Hepatocyte (in vitro differentiated cells): Measurements from ENCODE around the gene FAM53B. TPM values are rescaled to one million over a fixed set of nuclear protein-coding genes. Genes with fewer than 3 reads are reported as not detected.

Source experiments
- DNase-seq: peaks from one replicate; pipeline ENCODE4 v3.0.0-alpha.2; 2016; ENCODE audit warnings: low spot score
- H2AFZ ChIP-seq: fragments of 200-600 bp; sonication (generic); 2 replicates; pipeline ENCODE4 v1.6.0; 2016; ENCODE audit warnings: antibody characterized with exemption, mild to moderate bottlenecking
- H3K27ac ChIP-seq: fragments of 200-600 bp; sonication (generic); 2 replicates; pipeline ENCODE4 v1.5.1; 2016; ENCODE audit warnings: mild to moderate bottlenecking
- H3K27me3 ChIP-seq: fragments of 200-600 bp; sonication (generic); 2 replicates; pipeline ENCODE4 v1.6.1; 2016
- H3K36me3 ChIP-seq: fragments of 200-600 bp; sonication (generic); replicated peaks from 2 replicates; pipeline ENCODE4 v1.5.1; 2016; ENCODE audit warnings: low read depth; ENCODE audit not compliant: insufficient read depth
- H3K4me1 ChIP-seq: fragments of 200-600 bp; sonication (generic); 2 replicates; pipeline ENCODE4 v1.5.1; 2016; ENCODE audit warnings: mild to moderate bottlenecking, moderate library complexity; ENCODE audit not compliant: insufficient read depth
- H3K4me2 ChIP-seq: fragments of 200-600 bp; sonication (generic); 2 replicates; pipeline ENCODE4 v1.6.0; 2016
- H3K4me3 ChIP-seq: fragments of 200-600 bp; sonication (generic); 2 replicates; pipeline ENCODE4 v1.5.1; 2016; ENCODE audit warnings: mild to moderate bottlenecking
- H3K79me2 ChIP-seq: fragments of 200-600 bp; sonication (generic); 2 replicates; pipeline ENCODE4 v1.6.0; 2017; ENCODE audit warnings: mild to moderate bottlenecking
- H3K9me2 ChIP-seq: fragments of 200-600 bp; sonication (generic); replicated peaks from 2 replicates; pipeline ENCODE4 v1.6.0; 2017; ENCODE audit warnings: mild to moderate bottlenecking; ENCODE audit not compliant: insufficient read depth
- H3K9me3 ChIP-seq: fragments of 200-600 bp; sonication (generic); 2 replicates; pipeline ENCODE4 v1.5.1; 2016; ENCODE audit warnings: low read depth, mild to moderate bottlenecking
- H4K20me1 ChIP-seq: fragments of 200-600 bp; sonication (generic); 2 replicates; pipeline ENCODE4 v1.6.0; 2016; ENCODE audit warnings: mild to moderate bottlenecking; ENCODE audit not compliant: insufficient read depth, poor library complexity, severe bottlenecking
- CTCF ChIP-seq: fragments of 200-600 bp; sonication (generic); IDR thresholded peaks from 2 replicates; pipeline ENCODE4 v1.5.1; 2016; ENCODE audit warnings: antibody characterized with exemption, mild to moderate bottlenecking; ENCODE audit not compliant: poor library complexity
- EZH2 ChIP-seq: fragments of 200-600 bp; sonication (generic); IDR thresholded peaks from 2 replicates; pipeline ENCODE4 v1.6.1; 2016; ENCODE audit warnings: antibody characterized with exemption, mild to moderate bottlenecking, borderline replicate concordance
- EZH2phosphoT487 ChIP-seq: fragments of 200-600 bp; sonication (generic); IDR thresholded peaks from one replicate; pipeline ENCODE4 v1.6.1; 2018; ENCODE audit warnings: antibody characterized with exemption, mild to moderate bottlenecking, low read depth, moderate library complexity; ENCODE audit not compliant: unreplicated experiment, severe bottlenecking
- WGBS: methylation state at CpG from one replicate; pipeline ENCODE4 v1.1.6; 2016; ENCODE audit warnings: low lambda C conversion rate; ENCODE audit errors: missing lambda C conversion rate; 5-methylcytosine and 5-hydroxymethylcytosine counted together
- polyA plus RNA-seq: library from polyadenylated mRNA; unstranded; fragments of >200 nt; fragmentation: Nextera tagmentation; extraction: Ambion mirVana; gene quantifications from 2 replicates; pipeline ENCODE4 v1.2.1, GENCODE V29; 2016
- total RNA-seq: library from RNA; depleted of rRNA; stranded (reverse); fragments of >200 nt; gene quantifications from 2 replicates; pipeline ENCODE4 v1.2.3, GENCODE V29; 2014

The FAM53B gene
- total and polyA plus RNA-seq, 2 experiments from 2014 or later = 10.3 to 23.6 TPM

GRCh38 chr10:124721330-124722045 is 22.7 kb downstream of the FAM53B start:
- no peak for TF ChIP-seq CTCF
- TF ChIP-seq EZH2phosphoT487 = no peak
- Histone ChIP-seq H3K4me1 (peaks cover 16% of the 10 kb centered on the region), H4K20me1 (peaks cover 16% of the 10 kb centered on the region), H3K27me3 (no peaks in the 10 kb centered on the region), H3K79me2 (peaks cover 99% of the 10 kb centered on the region), H3K27ac (no peak overlapping the region), H3K4me2 (no peak overlapping the region), H3K9me3 (no peaks in the 10 kb centered on the region), H2AFZ (no peak overlapping the region), H3K4me3 (no peak overlapping the region), H3K36me3 (no peaks in the 10 kb centered on the region), H3K9me2 (no peaks in the 10 kb centered on the region)
- no peak for DNase-seq
- 90% methylated on average over 16 of the region's 16 CpGs for whole genome bisulfite sequencing

DNA sequence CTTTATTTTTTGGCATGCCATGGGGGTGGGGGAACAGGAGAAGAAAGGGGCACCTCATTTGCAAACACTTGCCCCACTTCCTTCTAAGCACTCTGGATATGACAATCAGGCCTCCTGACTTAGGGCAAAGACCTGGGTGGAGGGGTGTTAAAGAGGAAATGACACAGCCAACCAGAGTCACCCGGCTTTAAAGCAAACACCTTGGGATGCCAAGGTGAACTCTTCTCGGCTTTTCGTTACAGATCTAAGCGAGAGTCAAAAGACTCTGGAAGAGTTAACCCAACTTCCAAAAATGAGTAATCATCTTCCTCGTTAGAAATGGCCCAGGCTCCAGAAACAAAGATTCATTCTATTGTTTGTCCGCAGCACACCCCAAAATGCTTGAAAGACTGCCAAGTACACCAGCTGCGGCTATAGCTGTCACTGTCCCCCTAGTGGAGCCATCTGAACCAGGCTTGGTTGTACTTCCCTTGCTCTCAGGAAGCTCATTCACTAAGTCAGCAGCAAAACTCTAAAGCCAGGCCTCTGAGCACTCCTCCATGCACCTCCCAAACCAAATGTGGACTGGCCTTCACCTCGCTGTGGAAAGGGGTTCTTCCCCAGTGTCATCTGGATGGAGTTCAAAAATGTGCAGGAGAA is 24.8 kb downstream of the FAM53B start:
- H3K9me2 ChIP-seq = no peaks in the 10 kb centered on the region
- H3K4me1 ChIP-seq = peaks cover 16% of the 10 kb centered on the region
- H2AFZ ChIP-seq = no peak overlapping the region
- no peaks in the 10 kb centered on the region for H3K36me3 ChIP-seq
- no peak overlapping the region for H3K27ac ChIP-seq
- H3K79me2 ChIP-seq = peaks cover 96% of the 10 kb centered on the region
- no peaks in the 10 kb centered on the region for H3K27me3 ChIP-seq
- no peak for TF ChIP-seq EZH2phosphoT487
- TF ChIP-seq CTCF = no peak
- TF ChIP-seq EZH2 = no peak
- peaks cover 21% of the 10 kb centered on the region for H4K20me1 ChIP-seq
- DNase-seq = no peak
- H3K4me3 ChIP-seq = no peak overlapping the region
- no peak overlapping the region for H3K4me2 ChIP-seq
- WGBS = 87% methylated on average over 8 of the region's 8 CpGs
- H3K9me3 ChIP-seq = no peaks in the 10 kb centered on the region

DNA sequence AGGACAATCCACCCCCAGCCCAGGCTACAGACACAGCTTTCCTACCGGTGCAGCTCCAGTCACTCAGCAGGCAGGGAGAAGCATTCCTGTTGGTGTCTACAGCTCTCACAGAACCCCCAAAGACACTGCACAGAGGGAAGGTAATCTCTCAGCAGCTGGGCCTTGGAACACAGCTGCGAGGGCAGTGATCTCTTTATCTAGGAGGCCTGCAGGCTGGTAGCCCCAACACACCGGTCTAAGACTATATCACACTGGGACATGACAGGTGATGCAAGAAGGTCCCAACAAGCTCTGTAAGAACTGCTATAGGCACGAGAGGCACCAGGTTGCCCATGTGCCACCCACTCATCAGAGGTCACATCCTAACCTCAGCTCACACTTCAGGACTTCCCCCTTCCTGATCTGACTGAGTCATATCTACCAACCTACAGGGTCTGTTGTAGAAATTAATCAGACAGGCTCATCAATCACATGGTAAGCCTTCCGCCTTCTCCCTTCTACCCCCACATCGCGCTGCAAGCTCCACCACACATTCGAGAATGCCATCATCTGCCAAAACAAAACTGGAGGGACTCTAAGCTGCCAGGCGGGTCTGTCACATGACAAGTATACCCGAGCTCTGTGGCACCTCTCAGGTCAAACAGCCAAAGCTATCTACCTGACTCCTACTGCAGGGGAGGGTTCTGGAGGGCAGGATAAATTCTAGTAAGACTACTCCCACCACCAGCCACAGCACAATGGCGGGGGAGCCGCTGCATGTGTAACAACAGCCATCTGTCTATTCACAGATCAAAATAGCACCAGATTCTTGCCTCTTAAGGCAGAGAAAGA is 26.1 kb downstream of the FAM53B start:
- peaks cover 91% of the 10 kb centered on the region for H3K79me2 ChIP-seq
- H3K27ac ChIP-seq = no peak overlapping the region
- DNase-seq = no peak
- no peak overlapping the region for H3K4me3 ChIP-seq
- no peaks in the 10 kb centered on the region for H3K9me3 ChIP-seq
- H3K27me3 ChIP-seq = no peaks in the 10 kb centered on the region
- TF ChIP-seq EZH2phosphoT487 = no peak
- TF ChIP-seq CTCF = no peak
- no peak for TF ChIP-seq EZH2
- H3K36me3 ChIP-seq = no peaks in the 10 kb centered on the region
- no peak overlapping the region for H3K4me2 ChIP-seq
- H4K20me1 ChIP-seq = peaks cover 27% of the 10 kb centered on the region
- 88% methylated on average over 12 of the region's 12 CpGs for WGBS
- H3K4me1 ChIP-seq = peaks cover 9% of the 10 kb centered on the region
- H2AFZ ChIP-seq = no peak overlapping the region
- H3K9me2 ChIP-seq = no peaks in the 10 kb centered on the region
